Epithelial cell of proximal tubule (primary cell): ENCODE measurements around the gene MYO1D. TPM values are rescaled to one million over a fixed set of nuclear protein-coding genes. Genes with fewer than 3 reads are reported as not detected.
A peak's percentile ranks its signal among the peaks of the same experiment; 100 is the strongest.

Source experiments
- DNase-seq: peaks from one replicate; pipeline ENCODE4 v3.0.0-alpha.2; 2011; ENCODE audit warnings: low read depth
- H3K4me3 ChIP-seq: 2 replicates; pipeline ENCODE4 v1.5.1; 2011; ENCODE audit warnings: low read depth, mild to moderate bottlenecking, low read length
- total RNA-seq: library from RNA; depleted of rRNA; stranded (reverse); fragments of >200 nt; gene quantifications from 2 replicates; pipeline ENCODE4 v1.2.3, GENCODE V29; 2015
- TF ChIP-seq, protein P1 (sequence below): conservative IDR thresholded peaks from 2 replicates; pipeline ENCODE4 v1.5.1; 2012; ENCODE audit warnings: low read depth, mild to moderate bottlenecking, low read length

MYO1D gene
- total RNA-seq, 1 donor from 2014 or later = 54.4 TPM

GRCh38 chr17:32593003-32593402, 283.9 kb downstream of the MYO1D start:
- TF ChIP-seq, protein P1, sequence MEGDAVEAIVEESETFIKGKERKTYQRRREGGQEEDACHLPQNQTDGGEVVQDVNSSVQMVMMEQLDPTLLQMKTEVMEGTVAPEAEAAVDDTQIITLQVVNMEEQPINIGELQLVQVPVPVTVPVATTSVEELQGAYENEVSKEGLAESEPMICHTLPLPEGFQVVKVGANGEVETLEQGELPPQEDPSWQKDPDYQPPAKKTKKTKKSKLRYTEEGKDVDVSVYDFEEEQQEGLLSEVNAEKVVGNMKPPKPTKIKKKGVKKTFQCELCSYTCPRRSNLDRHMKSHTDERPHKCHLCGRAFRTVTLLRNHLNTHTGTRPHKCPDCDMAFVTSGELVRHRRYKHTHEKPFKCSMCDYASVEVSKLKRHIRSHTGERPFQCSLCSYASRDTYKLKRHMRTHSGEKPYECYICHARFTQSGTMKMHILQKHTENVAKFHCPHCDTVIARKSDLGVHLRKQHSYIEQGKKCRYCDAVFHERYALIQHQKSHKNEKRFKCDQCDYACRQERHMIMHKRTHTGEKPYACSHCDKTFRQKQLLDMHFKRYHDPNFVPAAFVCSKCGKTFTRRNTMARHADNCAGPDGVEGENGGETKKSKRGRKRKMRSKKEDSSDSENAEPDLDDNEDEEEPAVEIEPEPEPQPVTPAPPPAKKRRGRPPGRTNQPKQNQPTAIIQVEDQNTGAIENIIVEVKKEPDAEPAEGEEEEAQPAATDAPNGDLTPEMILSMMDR = no peak
- DNase-seq = no peak
- H3K4me3 ChIP-seq = no peak overlapping the region

- DNase-seq = no peak
- TF ChIP-seq, protein P1 = no peak
- no peak overlapping the region for H3K4me3 ChIP-seq
Measured at GRCh38 chr17:32591405-32591804, 285.5 kb downstream of the MYO1D start.

GRCh38 chr17:32590974-32591373, 285.9 kb downstream of the MYO1D start:
- no peak overlapping the region for H3K4me3 ChIP-seq
- TF ChIP-seq, protein P1 = no peak
- DNase-seq = no peak

DNA sequence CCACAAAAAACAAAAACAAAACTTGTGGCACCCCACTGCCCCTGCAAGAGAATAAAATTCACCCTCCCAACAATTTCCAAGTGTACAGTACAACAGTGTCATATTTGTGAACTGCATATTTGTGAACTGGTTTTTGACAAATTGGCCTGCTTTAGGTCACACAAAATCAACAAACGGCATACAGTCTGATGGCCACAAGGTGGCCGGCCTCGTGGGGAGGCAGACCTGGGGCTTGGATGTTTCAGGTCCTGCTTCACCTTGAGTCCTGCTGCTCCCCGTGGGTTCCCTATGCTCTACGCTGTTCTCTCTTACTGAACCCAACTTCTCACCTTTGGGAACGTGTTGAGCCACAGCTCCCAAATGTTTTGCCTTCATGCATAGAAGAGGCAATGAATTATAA, 287.9 kb downstream of the MYO1D start:
- no peak overlapping the region for H3K4me3 ChIP-seq
- DNase-seq = no peak
- TF ChIP-seq, protein P1 = peak; percentile 40

GRCh38 chr17:32588135-32588534, 288.8 kb downstream of the MYO1D start:
- DNase-seq = no peak
- no peak overlapping the region for H3K4me3 ChIP-seq
- TF ChIP-seq, protein P1 = no peak

DNA sequence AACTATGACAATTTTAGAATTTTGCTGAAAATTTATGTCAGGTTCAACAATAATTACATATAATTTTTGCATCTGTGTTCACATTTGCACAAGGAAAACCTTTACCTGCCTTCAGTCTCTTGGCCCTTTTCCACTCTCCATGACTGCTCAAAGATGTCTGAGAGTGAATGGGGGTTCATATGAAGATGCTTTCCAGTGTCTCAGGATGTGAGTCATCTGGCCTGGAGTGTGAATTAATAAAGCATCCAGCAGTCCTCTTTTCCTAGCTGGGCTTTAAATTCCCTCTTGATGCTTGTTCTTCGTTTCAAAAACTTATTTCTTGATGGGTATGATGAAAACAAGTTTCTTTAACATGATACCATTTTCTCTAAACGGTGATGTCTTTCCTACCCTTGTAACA, 290.3 kb downstream of the MYO1D start:
- H3K4me3 ChIP-seq = no peak overlapping the region
- DNase-seq = no peak
- TF ChIP-seq, protein P1 = no peak

DNA sequence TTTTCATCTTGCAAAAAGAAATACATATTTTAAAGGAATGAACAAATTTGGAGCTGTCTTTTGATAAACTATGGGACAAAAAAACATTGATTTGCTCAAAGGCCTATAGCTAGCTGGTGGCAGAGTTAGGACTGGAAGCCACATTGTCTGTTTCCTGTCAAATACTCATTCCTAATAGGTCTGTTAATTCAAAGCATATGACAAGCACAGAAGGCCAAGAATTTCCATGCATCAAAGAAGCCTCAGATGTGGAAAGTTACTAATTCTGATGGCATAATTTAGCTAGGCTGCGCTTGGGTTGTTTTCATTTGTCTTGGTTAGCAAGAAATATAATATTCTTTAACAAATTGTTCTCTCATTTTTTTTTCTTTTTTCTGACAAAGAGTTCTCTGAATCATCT, 292.1 kb downstream of the MYO1D start:
- DNase-seq = no peak
- TF ChIP-seq, protein P1 = no peak
- H3K4me3 ChIP-seq = no peak overlapping the region
